Brain microvascular endothelial cell (primary cell): Measurements from ENCODE around the gene SLC25A43.

Experiments
- DNase-seq: peaks from one replicate; pipeline ENCODE4 v3.0.0-alpha.2; 2020
- H3K27ac ChIP-seq: fragments of 250-450 bp; sonication (Bioruptor Pico); 2 replicates; pipeline ENCODE4 v1.5.1; 2020; ENCODE audit warnings: mild to moderate bottlenecking, moderate library complexity
- H3K27me3 ChIP-seq: fragments of 250-450 bp; sonication (Bioruptor Pico); replicated peaks from 2 replicates; pipeline ENCODE4 v1.5.1; 2020; ENCODE audit warnings: mild to moderate bottlenecking
- H3K36me3 ChIP-seq: fragments of 250-450 bp; sonication (Bioruptor Pico); replicated peaks from 2 replicates; pipeline ENCODE4 v1.5.1; 2020; ENCODE audit warnings: mild to moderate bottlenecking
- H3K4me3 ChIP-seq: 2 replicates; pipeline ENCODE4 v1.5.1; 2011; ENCODE audit warnings: low read depth, mild to moderate bottlenecking, control low read depth, low read length, moderate library complexity
- in situ Hi-C: cut with HindIII; loops from 2 replicates; pipeline ENCODE4 v1.10.0; 2017; ENCODE audit warnings: low sequenced_read_pairs, low pct_ligation_motif_present
- TF ChIP-seq, protein P1 (sequence below): IDR thresholded peaks from 2 replicates; pipeline ENCODE4 v1.5.1; 2011; ENCODE audit warnings: low read depth, mild to moderate bottlenecking, moderate library complexity, low read length, control low read depth, inconsistent platforms; ENCODE audit errors: missing control alignments

The SLC25A43 gene

DNA sequence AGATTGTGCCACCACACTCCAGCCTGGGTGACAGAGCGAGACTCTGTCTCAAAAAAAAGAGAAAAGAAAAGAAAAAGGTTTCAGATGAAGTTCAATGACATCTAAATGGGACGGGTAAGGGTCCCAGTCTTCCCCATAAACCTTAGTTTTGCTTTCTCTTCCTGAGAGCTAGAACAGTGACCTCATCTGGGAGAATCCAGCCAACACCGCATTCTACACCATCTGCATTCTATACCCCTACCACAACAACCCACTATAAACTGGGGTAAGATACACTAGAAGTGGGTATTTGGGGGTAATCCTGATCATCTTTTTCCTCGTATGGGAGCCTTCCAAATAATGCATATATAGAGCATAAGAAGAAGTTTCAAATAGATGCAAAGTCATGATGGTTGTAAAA is 18.2 kb downstream of the SLC25A43 start:
- Histone ChIP-seq H3K4me3 (no peak overlapping the region), H3K27ac (no peak overlapping the region), H3K27me3 (no peaks in the 10 kb centered on the region), H3K36me3 (no peaks in the 10 kb centered on the region)
- no peak for DNase-seq
- TF ChIP-seq, protein P1, sequence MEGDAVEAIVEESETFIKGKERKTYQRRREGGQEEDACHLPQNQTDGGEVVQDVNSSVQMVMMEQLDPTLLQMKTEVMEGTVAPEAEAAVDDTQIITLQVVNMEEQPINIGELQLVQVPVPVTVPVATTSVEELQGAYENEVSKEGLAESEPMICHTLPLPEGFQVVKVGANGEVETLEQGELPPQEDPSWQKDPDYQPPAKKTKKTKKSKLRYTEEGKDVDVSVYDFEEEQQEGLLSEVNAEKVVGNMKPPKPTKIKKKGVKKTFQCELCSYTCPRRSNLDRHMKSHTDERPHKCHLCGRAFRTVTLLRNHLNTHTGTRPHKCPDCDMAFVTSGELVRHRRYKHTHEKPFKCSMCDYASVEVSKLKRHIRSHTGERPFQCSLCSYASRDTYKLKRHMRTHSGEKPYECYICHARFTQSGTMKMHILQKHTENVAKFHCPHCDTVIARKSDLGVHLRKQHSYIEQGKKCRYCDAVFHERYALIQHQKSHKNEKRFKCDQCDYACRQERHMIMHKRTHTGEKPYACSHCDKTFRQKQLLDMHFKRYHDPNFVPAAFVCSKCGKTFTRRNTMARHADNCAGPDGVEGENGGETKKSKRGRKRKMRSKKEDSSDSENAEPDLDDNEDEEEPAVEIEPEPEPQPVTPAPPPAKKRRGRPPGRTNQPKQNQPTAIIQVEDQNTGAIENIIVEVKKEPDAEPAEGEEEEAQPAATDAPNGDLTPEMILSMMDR: no peak
- in situ Hi-C loops: no loop called here

DNA sequence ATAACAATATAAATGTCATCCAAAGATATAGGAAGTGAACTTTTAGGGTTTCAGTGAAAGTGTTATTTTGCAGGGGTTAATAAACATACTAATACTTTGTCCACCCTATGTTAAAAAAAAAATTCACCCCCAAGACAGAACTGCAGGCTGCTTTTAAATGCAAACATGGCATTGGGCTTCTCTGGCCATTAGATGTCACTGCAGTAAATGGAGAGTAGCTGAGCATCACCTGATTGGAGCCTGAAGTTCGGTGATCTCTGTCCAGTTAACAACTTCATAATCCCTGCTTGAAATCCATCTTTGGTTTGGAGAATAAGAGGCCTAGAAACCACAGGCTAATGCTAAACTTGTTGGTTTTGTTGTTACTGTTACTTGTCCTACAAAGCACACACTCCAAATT is 18.7 kb downstream of the SLC25A43 start:
- Histone ChIP-seq H3K27ac (no peak overlapping the region), H3K27me3 (no peaks in the 10 kb centered on the region), H3K36me3 (no peaks in the 10 kb centered on the region), H3K4me3 (no peak overlapping the region)
- in situ Hi-C loops: no loop called here
- TF ChIP-seq, protein P1: peak; percentile 45
- no peak for DNase-seq

DNA sequence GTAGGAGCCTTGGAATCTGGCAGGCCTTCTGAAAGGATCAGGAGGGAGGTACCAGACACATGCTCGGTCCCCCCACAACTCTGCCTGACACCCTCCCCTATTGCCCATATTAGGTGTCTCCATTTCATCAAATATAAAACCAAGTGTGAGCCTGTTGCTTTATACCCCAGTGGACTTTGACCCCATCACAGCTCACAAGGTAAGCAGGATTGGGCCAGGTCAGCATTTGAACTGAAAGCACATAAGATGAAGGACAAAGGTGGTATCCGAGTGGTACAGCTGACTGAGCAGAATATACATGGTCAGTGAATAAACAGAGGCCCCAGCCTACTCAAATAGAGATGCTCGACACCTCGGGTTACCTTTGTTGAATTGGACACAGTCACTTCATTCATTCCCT is 20.0 kb downstream of the SLC25A43 start:
- no peak overlapping the region for H3K27ac ChIP-seq
- no peaks in the 10 kb centered on the region for H3K36me3 ChIP-seq
- in situ Hi-C loops: no loop called here
- TF ChIP-seq, protein P1: no peak
- H3K4me3 ChIP-seq: no peak overlapping the region
- H3K27me3 ChIP-seq: no peaks in the 10 kb centered on the region
- DNase-seq: no peak

DNA sequence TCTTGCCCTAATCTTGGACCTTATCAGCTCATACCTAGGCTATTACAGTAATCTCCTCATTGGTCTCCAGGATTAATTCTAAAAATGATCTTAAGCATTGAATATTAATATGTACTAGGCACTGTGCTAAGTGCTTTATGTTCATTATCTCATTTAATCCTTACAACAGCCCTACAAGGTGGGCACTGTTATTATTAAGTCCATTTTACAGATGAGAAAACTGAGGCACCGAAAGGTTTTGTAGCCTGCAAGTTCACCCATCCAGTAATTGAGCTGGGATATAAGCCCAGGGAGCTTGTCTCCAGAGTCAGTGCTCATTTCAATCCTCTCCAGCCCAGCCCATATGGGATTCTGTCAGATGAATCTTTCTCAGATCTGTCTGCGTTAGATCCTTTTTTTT is 20.8 kb downstream of the SLC25A43 start:
- Histone ChIP-seq H3K36me3 (no peaks in the 10 kb centered on the region), H3K4me3 (no peak overlapping the region), H3K27me3 (no peaks in the 10 kb centered on the region), H3K27ac (no peak overlapping the region)
- no peak for DNase-seq
- in situ Hi-C loops: no loop called here
- TF ChIP-seq, protein P1: no peak

DNA sequence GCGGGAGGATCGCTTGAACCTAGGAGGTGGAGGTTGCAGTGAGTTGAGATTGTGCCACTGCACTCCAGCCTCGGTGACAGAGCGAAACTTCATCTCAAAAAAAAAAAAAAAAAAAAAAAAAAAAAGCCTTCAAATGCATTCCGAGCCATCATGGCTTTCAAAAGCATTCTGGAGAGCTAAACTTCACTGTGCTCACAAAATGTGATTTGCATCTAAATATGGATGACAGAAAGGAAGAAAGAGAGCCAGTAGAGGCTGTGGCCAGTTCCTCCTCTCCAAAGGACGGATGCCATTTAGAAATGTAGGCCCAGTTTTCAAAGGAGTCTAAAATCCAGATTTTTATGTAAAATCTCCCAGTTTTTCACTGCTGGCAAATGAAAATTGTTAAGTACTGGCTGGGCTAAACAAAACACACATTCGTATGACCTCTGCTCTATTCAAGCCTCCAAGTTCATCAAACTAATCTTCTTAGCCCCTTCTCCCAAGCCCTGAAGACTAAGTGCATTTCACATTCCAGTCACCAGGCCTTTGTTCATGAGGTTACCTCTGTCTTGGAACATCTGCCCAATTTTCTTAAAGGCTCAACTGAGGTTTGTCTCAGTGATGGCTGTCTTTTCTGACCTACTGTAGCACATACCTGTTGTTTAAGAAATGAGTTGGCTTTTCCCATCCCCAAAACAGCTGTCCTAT is 22.0 kb downstream of the SLC25A43 start:
- Histone ChIP-seq H3K27me3 (no peaks in the 10 kb centered on the region), H3K4me3 (no peak overlapping the region), H3K36me3 (no peaks in the 10 kb centered on the region), H3K27ac (no peak overlapping the region)
- DNase-seq: no peak
- TF ChIP-seq, protein P1: no peak
- in situ Hi-C loops: no loop called here

DNA sequence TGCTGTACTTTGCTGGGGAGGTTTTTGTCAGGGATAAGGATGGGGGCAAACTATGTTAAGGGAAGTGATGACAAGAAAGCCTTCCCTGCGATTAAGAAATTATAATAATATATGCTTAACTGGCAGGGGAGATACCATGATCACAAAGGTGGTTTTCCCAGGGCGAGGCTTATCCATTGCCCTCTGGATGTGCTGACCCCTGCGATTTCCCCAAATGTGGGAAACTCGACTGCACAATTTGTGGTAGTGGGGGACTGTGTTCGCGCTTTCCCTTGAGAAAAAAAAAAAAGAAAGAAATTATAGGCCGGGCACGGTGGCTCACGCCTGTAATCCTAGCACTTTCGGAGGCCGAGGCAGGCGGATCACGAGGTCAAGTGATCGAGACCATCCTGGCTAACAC is 24.5 kb downstream of the SLC25A43 start:
- DNase-seq: no peak
- in situ Hi-C loops: no loop called here
- TF ChIP-seq, protein P1: no peak
- Histone ChIP-seq H3K27me3 (no peaks in the 10 kb centered on the region), H3K27ac (no peak overlapping the region), H3K4me3 (no peak overlapping the region), H3K36me3 (no peaks in the 10 kb centered on the region)
